ENCODE data around the gene PTPN23.
A peak's percentile ranks its signal among the peaks of the same experiment; 100 is the strongest.
"Not testable (repeated sequence)": the region's sequence is repeated elsewhere in the genome, so short reads cannot be mapped to it uniquely, and the experiment has no call there.

PTPN23 gene, protein sequence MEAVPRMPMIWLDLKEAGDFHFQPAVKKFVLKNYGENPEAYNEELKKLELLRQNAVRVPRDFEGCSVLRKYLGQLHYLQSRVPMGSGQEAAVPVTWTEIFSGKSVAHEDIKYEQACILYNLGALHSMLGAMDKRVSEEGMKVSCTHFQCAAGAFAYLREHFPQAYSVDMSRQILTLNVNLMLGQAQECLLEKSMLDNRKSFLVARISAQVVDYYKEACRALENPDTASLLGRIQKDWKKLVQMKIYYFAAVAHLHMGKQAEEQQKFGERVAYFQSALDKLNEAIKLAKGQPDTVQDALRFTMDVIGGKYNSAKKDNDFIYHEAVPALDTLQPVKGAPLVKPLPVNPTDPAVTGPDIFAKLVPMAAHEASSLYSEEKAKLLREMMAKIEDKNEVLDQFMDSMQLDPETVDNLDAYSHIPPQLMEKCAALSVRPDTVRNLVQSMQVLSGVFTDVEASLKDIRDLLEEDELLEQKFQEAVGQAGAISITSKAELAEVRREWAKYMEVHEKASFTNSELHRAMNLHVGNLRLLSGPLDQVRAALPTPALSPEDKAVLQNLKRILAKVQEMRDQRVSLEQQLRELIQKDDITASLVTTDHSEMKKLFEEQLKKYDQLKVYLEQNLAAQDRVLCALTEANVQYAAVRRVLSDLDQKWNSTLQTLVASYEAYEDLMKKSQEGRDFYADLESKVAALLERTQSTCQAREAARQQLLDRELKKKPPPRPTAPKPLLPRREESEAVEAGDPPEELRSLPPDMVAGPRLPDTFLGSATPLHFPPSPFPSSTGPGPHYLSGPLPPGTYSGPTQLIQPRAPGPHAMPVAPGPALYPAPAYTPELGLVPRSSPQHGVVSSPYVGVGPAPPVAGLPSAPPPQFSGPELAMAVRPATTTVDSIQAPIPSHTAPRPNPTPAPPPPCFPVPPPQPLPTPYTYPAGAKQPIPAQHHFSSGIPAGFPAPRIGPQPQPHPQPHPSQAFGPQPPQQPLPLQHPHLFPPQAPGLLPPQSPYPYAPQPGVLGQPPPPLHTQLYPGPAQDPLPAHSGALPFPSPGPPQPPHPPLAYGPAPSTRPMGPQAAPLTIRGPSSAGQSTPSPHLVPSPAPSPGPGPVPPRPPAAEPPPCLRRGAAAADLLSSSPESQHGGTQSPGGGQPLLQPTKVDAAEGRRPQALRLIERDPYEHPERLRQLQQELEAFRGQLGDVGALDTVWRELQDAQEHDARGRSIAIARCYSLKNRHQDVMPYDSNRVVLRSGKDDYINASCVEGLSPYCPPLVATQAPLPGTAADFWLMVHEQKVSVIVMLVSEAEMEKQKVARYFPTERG (N-terminal part only)

GRCh38 chr3:47380601-47381316 is at the start of gene PTPN23:
TSS of gene PTPN23 (plus strand) at chr3:47381021. CDS start at chr3:47381097, 76 bp downstream.
- DNase-seq (ENCODE audit: low read depth in 2 of 2) = peak; percentile 98 to 99

DNA sequence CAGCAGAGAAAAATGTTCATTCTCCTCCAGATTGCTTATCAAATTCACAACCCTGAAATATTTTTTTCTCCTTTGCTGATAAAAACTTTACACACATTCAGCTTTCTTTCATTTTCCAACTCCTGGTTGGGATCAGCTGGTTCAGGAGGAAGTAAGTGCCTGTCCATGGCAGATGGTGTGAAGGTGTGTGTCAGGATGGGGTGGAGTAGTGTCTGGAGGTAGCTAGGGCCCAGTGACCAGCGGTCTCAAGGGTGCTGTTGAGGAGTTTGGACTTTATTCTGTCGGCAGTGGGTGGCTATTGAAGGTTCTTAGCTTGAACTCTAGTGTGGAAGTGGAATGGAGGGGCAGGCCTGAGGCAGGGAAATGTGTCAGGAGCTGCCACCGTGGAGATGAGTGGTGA is 46.9 kb upstream of the PTPN23 start:
- DNase-seq (ENCODE audit: low read depth in 2 of 2) = no peak

- no peak for DNase-seq (ENCODE audit: low read depth in 2 of 2)
Observed at GRCh38 chr3:47337656-47338055, 43.2 kb upstream of the PTPN23 start.

- no peak for DNase-seq (ENCODE audit: low read depth in 2 of 2)
Observed at GRCh38 chr3:47339951-47340350, 40.9 kb upstream of the PTPN23 start.

DNA sequence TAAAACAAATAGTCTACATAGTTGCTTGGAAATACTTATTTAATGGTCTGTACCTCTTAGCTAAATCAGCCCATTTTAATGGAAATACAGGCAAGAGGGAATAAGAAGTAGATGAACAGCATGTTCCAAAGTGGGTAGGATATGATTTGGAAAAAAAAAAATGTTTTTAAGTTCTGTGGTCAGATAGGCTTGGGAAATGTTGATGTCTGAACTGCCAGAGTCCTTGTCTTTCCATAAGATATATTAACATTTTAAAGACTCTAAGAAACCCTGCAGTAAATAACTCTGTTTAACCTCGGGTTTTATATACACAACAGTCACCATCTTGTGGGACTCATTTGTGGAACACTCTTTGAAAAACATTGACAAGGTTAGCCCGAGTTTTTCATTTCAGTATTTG is 40.0 kb upstream of the PTPN23 start:
- no peak for DNase-seq (ENCODE audit: low read depth in 2 of 2)

DNA sequence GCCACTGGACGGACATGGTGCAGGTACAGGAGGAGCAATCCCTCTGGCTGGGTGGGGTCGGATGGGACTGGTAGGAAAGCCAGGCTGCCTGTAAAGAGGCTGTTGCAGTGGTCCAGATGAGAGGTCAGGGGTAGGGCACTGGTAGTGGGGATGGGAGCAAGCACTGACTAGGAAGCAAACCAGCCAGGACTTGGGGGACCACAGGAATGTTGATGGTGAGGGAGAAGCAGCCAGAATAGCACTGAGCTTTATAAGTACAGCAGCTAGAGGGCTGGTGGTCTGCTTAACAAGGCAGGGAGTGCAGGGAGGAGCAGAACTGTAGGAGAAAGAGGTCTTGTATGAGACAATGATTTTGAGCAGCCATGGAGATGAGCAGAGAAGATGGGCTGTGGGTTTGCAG is 38.7 kb upstream of the PTPN23 start:
- no peak for DNase-seq (ENCODE audit: low read depth in 2 of 2)

DNA sequence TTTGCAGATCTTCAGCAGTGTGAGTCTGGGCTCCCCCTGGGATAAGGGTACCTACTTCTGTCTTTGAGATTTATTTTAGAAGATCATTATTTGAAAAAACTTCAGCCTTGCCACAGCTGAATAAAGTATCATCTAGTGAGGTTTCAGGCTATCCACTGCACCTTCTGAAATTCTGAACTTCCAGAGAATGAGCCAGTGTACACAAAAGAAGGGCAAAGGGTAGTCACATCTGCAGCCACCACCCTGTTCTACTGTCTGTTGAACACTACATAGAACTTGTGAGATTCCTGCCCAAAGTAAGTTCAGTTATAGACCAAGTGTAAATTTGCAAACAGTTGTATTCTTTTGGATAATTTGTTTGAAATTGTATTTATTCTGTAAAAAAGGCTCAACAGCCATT is 38.0 kb upstream of the PTPN23 start:
- DNase-seq (ENCODE audit: low read depth in 2 of 2) = no peak

DNA sequence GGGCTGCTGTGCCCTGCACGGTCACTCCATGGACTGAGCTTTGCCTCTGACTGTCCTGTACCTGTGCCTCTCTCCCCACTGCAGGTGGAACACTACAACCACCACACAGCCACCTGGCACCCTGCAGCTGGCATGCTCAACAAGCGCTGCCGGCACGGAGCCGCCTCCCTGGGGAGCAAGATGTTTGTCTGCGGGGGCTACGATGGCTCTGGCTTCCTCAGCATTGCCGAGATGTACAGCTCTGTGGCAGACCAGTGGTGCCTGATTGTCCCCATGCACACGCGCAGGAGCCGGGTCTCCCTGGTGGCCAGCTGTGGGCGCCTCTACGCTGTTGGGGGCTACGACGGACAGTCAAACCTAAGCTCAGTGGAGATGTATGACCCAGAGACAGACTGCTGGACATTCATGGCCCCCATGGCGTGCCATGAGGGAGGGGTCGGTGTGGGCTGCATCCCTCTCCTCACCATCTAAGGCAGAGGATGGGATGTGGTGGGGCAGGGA is 37.3 kb upstream of the PTPN23 start:
- no peak for DNase-seq (ENCODE audit: low read depth in 2 of 2)

DNA sequence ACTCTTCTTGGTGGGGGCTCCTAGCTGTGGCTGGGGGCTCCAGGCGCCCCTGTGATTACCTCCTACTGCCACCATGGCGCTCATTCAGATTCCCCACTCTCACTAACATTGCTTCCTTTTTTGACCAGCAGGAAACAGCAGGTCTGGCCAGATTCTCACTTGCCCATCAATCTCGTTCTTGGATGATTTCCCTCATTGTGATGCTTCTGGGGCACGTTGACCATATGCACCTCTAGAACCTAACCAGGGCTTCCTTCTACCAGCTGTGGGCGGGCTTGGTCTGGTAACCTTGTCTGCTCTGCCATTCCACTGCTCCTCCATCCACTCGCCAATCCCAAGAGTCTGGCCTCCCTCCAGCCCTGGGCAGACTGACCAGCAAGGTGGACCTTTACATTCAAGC is 35.9 kb upstream of the PTPN23 start:
- DNase-seq (ENCODE audit: low read depth in 2 of 2) = no peak

DNA sequence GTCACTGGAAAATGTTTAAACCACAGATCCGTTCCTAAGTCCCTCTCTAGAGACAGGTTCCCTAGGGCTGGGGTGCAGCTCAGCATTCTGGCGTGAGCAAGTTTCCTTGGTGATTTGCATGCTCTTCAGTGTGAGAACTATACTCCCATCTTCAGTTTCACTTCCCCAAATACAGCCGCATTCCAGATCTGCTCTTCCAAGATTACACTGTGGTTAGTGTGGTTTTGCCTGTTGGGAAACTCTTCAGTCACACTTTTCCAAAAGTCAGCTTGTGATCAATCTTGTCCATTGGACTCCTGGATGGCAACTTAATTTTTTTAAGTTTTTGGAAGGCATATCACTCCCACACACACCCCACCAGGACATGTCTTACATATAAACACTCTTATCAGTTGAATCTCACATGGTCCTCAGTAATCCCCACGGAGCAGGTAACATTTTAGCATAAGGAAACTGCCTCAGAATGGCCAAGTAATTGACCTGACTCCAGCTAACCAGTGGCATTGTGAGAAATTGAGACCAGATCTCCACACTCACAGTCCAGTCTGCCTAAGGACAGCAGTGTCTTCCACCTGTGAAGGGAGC is 33.5 kb upstream of the PTPN23 start:
- no peak for DNase-seq (ENCODE audit: low read depth in 2 of 2)

DNA sequence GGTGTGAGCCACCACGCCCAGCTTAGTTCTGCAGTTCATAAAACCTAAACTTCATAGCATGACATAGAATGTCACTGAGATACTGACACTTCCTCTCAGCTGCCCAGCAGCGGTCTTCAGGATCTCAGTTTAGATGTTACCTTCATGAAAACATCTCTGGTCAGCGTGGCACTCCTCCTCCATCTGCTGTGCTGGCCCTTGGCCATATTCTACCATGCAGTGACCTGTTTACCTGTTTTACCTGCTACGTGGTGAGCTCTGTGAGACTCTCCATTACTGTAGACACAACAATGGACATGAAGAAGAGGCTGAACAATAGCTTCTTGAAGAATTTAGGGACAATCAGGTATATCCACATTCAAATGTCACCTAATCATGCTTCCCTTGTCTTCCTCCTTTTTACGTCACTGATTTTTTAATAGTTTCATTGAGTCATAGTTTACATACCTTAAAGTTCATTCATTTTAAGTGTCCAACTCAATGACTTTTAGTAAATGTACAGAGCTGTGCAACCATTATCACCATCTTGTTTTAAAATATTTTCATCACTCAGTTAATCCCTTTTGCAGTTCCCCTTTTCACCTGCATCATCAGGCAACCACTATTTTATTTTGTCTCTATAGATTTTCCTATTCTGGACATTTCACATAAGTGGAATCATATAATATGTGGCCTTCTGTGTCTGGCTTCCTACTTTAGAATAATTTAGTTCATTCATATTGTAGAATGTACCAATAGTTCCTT is 32.2 kb upstream of the PTPN23 start:
- DNase-seq (ENCODE audit: low read depth in 2 of 2) = no peak

DNA sequence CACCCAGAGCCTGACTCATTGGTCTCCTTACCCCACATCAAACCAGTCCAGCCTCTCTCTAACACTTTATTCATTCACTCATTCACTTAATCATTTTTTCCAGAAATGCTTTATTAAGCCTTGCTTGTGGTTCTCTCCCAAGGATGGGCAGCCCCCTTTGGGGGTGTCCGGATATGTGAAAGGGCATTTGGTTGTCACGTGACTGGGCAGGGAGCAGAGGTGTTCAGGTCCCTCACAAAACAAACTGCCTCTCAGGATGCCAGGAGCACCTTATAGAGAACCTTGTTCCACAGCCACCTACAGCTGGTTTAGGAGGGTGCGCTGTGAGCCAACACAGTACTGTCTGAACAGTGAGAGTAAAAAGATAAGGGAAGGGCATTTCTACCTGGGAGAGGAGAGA is 25.8 kb upstream of the PTPN23 start:
- DNase-seq (ENCODE audit: low read depth in 2 of 2) = no peak

GRCh38 chr3:47356201-47356600 is 24.6 kb upstream of the PTPN23 start:
- DNase-seq (ENCODE audit: low read depth in 2 of 2) = no peak

DNA sequence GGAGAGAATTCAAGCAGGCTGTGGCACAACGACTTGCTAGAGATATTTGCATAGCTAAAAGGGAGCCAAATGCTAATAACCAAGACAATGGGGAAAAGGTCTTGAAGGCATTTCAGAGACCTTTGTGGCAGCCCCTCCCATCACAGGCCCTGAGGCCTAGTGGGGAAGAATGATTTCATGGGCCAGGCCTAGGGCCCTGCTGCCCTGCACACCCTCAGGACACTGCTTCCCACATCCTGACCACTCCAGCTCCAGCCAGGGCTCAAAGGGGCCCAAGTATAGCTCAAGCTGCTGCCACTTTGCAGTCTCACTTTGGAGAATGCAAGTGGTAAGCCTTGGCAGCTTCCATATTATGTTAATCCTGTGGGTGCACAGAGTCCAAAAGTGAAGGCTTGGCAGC is 21.5 kb upstream of the PTPN23 start:
- DNase-seq (ENCODE audit: low read depth in 2 of 2) = no peak

DNA sequence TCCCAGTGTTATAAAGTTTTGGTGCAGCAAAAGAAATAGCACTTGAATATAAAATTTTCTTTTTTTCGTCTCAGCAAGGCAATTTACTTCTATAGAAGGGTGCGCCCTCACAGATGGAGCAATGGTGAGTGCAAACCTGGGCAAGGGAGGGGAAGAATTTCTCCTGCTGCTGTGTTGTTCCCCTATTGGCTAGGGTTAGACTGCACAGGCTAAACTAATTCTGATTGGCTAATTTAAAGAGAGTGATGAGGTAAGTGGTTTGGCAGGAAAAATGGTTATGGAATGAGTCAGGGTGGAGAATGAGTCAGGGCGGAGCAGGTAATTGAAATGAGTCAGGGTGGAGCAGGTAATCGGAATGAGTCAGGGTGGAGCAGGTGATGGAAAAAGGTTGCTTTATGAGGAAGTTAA is 20.7 kb upstream of the PTPN23 start:
- not testable (repeated sequence) for DNase-seq (ENCODE audit: low read depth in 2 of 2)

DNA sequence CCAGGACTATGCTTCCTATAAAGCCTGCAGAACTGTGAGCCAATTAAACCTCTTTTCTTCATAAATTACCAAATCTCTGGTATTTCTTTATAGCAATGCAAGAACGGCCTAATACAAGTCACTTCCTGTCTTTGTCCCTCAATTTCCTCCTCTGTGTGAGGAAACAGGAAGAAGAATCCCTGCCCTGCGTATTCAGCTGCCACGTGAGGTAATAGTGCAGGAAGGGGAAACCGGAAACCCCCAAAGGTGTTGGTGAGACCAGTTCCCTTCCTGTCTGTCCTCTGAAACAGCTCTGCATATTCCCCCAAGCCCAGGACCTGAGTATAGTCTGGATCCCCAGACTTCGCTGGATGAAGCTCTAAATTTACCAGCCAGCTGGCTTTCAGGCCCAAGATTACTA is 18.1 kb upstream of the PTPN23 start:
- no peak for DNase-seq (ENCODE audit: low read depth in 2 of 2)

- no peak for DNase-seq (ENCODE audit: low read depth in 2 of 2)
Observed at GRCh38 chr3:47365213-47366153, 15.3 kb upstream of the PTPN23 start.

DNA sequence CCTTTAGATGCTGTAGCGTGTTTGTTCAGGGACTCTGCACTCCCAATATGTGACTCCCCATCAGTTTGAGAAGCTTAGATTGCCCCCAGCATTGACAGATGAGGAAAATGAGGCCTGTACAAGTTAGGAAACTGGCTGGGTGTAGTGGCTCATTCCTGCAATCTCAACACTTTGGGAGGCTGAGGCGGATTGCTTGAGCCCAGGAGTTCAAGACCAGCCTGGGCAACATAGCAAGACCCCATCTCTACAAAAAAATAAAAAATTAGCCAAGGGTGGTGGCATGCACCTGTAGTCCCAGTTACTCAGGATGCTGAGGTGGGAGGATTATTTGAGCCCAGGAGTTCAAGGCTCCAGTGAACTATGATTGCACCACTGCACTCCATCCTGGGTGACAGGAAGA is 14.0 kb upstream of the PTPN23 start:
- no peak for DNase-seq (ENCODE audit: low read depth in 2 of 2)

- DNase-seq (ENCODE audit: low read depth in 2 of 2) = no peak
Observed at GRCh38 chr3:47367631-47368030, 13.2 kb upstream of the PTPN23 start.
